ENCODE results near the gene FOXK2.
"Not testable (repeated sequence)": the region's sequence is repeated elsewhere in the genome, so short reads cannot be mapped to it uniquely, and the experiment has no call there.

The FOXK2 gene

DNA sequence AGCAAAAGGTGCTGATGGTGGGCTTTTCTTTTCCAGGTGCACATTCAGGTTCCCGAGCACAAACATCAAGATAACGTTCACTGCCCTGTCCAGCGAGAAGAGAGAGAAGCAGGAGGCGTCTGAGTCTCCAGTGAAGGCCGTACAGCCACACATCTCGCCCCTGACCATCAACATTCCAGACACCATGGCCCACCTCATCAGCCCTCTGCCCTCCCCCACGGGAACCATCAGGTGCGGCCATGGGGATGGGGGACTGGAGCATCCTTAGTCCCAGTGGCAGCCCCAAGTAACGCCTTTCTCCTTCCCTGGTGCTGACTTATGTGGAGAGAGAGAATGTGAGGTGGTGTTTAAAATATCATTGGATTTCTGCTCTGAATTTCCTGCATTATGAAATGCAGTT, 43.8 kb downstream of the FOXK2 start:
- Histone ChIP-seq H3K79me2 (ENCODE audit: insufficient read depth, low read depth) (peaks cover 74% of the 10 kb centered on the region), H3K9ac (no peak overlapping the region), H3K4me1 (ENCODE audit: low read depth, poor library complexity, severe bottlenecking) (no peaks in the 10 kb centered on the region), H4K20me1 (ENCODE audit: insufficient read depth) (peaks cover 31% of the 10 kb centered on the region), H2AFZ (ENCODE audit: low read depth) (no peak overlapping the region), H3K27ac (no peak overlapping the region), H3K36me3 (ENCODE audit: insufficient read depth) (peaks cover 10% of the 10 kb centered on the region; the same call in 1 of the 2 replicates), H3K4me3 (IDR thresholded peaks at IDR 0.05; ENCODE audit: insufficient read depth, low read depth, low read length) (no peak overlapping the region), H3K4me2 (no peak overlapping the region), H3K27me3 (ENCODE audit: insufficient read depth, low read depth) (no peaks in the 10 kb centered on the region)
- TF ChIP-seq, protein P1, sequence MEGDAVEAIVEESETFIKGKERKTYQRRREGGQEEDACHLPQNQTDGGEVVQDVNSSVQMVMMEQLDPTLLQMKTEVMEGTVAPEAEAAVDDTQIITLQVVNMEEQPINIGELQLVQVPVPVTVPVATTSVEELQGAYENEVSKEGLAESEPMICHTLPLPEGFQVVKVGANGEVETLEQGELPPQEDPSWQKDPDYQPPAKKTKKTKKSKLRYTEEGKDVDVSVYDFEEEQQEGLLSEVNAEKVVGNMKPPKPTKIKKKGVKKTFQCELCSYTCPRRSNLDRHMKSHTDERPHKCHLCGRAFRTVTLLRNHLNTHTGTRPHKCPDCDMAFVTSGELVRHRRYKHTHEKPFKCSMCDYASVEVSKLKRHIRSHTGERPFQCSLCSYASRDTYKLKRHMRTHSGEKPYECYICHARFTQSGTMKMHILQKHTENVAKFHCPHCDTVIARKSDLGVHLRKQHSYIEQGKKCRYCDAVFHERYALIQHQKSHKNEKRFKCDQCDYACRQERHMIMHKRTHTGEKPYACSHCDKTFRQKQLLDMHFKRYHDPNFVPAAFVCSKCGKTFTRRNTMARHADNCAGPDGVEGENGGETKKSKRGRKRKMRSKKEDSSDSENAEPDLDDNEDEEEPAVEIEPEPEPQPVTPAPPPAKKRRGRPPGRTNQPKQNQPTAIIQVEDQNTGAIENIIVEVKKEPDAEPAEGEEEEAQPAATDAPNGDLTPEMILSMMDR (conservative IDR thresholded peaks at IDR 0.05; ENCODE audit: low read depth, low read length) = no peak

DNA sequence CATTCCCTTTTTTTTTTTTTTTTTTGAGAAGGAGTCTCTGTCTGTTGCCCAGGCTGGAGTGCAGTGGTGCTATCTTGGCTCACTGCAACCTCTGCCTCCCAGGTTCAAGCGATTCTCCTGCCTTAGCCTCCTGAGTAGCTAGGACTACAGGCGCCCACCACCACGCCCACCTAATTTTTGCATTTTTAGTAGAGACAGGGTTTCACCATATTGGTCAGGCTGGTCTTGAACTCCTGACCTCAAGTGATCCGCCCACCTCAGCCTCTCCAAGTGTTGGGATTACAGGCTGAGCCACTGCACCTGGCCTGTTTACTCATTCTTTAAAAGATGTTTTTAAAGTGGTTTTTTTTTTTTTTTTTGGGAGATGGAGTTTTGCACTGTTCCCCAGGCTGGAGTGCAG, 44.2 kb downstream of the FOXK2 start:
- Histone ChIP-seq H3K79me2 (ENCODE audit: insufficient read depth, low read depth) (peaks cover 74% of the 10 kb centered on the region), H3K36me3 (ENCODE audit: insufficient read depth) (peaks cover 10% of the 10 kb centered on the region; the same call in 1 of the 2 replicates), H4K20me1 (ENCODE audit: insufficient read depth) (peaks cover 31% of the 10 kb centered on the region)
- not testable (repeated sequence) for H3K27ac ChIP-seq; H2AFZ ChIP-seq (ENCODE audit: low read depth); H3K4me3 ChIP-seq (IDR thresholded peaks at IDR 0.05; ENCODE audit: insufficient read depth, low read depth, low read length); H3K27me3 ChIP-seq (ENCODE audit: insufficient read depth, low read depth); H3K4me2 ChIP-seq; H3K4me1 ChIP-seq (ENCODE audit: low read depth, poor library complexity, severe bottlenecking); H3K9ac ChIP-seq

DNA sequence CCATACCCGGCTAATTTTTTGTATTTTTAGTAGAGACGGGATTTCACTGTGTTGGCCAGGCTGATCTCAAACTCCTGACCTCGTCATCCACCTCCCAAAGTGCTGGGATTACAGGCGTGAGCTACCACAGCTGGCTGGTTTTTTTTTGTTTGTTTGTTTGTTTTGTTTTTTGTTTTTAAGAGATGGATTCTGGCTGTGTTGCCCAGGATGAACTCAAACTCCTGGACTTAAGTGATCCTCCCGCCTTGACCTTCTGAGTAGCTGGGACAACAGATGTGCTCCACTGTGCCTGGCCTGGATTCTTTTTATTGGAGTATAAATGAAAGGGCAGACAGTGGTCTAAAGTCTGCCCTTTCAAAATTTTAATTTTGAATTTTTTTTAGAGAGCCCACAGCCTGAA, 44.7 kb downstream of the FOXK2 start:
- no peaks in the 10 kb centered on the region for H3K27me3 ChIP-seq (ENCODE audit: insufficient read depth, low read depth)
- TF ChIP-seq, protein P1 (conservative IDR thresholded peaks at IDR 0.05; ENCODE audit: low read depth, low read length) = no peak
- no peak overlapping the region for H3K9ac ChIP-seq
- H3K4me3 ChIP-seq (IDR thresholded peaks at IDR 0.05; ENCODE audit: insufficient read depth, low read depth, low read length) = no peak overlapping the region
- no peak overlapping the region for H3K27ac ChIP-seq
- H3K36me3 ChIP-seq (ENCODE audit: insufficient read depth) = peaks cover 10% of the 10 kb centered on the region; the same call in 1 of the 2 replicates
- H3K79me2 ChIP-seq (ENCODE audit: insufficient read depth, low read depth) = peaks cover 74% of the 10 kb centered on the region
- no peak overlapping the region for H2AFZ ChIP-seq (ENCODE audit: low read depth)
- peaks cover 29% of the 10 kb centered on the region for H4K20me1 ChIP-seq (ENCODE audit: insufficient read depth)
- no peak overlapping the region for H3K4me2 ChIP-seq
- H3K4me1 ChIP-seq (ENCODE audit: low read depth, poor library complexity, severe bottlenecking) = no peaks in the 10 kb centered on the region

DNA sequence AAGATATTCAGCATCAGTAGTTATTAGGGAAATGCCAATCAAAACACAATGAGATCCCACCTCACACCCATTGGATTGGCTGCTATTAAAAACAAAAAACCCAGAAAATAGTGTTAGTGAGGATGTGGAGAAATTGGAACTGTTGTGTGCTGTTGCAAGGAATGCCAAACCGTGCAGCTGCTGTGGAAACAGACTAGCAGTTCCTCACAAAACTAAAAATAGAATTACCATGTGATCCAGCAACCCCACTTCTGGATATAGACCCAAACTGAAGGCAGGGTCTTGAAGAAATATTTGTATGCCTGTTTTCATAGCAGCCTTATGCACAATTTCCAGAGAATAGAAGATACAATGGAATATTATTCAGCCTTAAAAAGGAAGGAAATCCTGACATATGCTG, 46.0 kb downstream of the FOXK2 start:
- Histone ChIP-seq H3K4me3 (IDR thresholded peaks at IDR 0.05; ENCODE audit: insufficient read depth, low read depth, low read length) (no peak overlapping the region), H3K9ac (no peak overlapping the region), H3K79me2 (ENCODE audit: insufficient read depth, low read depth) (peaks cover 61% of the 10 kb centered on the region), H3K27ac (no peak overlapping the region), H3K36me3 (ENCODE audit: insufficient read depth) (peaks cover 10% of the 10 kb centered on the region; the same call in 1 of the 2 replicates), H4K20me1 (ENCODE audit: insufficient read depth) (peaks cover 20% of the 10 kb centered on the region), H3K4me2 (no peak overlapping the region), H3K27me3 (ENCODE audit: insufficient read depth, low read depth) (no peaks in the 10 kb centered on the region), H3K4me1 (ENCODE audit: low read depth, poor library complexity, severe bottlenecking) (no peaks in the 10 kb centered on the region), H2AFZ (ENCODE audit: low read depth) (no peak overlapping the region)
- TF ChIP-seq, protein P1 (conservative IDR thresholded peaks at IDR 0.05; ENCODE audit: low read depth, low read length) = no peak

DNA sequence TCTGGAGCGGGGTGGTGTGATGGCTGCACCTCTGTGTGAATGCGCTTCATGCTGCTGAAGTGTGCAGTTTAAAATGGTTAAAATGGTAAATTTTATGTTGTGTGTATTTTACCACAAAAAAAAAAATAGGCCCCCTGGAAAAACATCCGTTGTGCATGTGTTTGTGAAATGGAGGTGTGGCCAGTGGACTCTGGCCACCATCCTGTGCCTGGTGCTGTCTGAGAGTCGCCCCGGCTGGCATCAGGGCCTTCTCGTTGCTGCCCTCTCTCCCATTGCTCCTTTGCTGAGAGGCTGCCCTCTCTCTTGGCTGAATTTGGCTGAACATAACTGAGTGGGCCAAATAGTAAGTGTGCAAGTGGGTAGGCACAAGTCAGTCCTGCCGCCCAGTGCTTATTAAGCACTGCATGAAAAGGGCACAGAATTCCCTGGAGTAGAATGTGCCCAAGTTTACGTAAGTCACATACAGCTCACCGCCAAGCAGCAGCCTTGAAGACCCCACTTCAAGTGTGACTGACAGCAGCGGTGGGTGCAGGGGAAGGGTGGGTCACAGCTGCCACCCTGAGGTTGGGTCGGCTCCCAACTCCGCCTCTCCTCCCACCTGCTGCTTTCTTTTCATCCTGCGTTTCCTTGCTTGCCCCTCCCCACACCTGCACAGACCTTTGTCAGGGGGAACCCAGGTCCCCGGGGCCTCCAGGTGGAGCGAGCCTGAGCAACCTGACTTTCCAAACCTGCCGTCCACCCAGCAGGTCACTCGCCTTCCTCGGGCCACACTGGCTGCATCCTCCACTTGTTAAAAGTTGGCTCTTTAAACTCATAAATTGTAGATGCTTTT, 46.8 kb downstream of the FOXK2 start:
- Histone ChIP-seq H2AFZ (ENCODE audit: low read depth) (no peak overlapping the region), H3K79me2 (ENCODE audit: insufficient read depth, low read depth) (peaks cover 53% of the 10 kb centered on the region), H4K20me1 (ENCODE audit: insufficient read depth) (peaks cover 12% of the 10 kb centered on the region), H3K4me2 (no peak overlapping the region), H3K4me1 (ENCODE audit: low read depth, poor library complexity, severe bottlenecking) (no peaks in the 10 kb centered on the region), H3K4me3 (IDR thresholded peaks at IDR 0.05; ENCODE audit: insufficient read depth, low read depth, low read length) (no peak overlapping the region), H3K36me3 (ENCODE audit: insufficient read depth) (peaks cover 11% of the 10 kb centered on the region; the same call in 1 of the 2 replicates), H3K9ac (no peak overlapping the region), H3K27ac (no peak overlapping the region), H3K27me3 (ENCODE audit: insufficient read depth, low read depth) (no peaks in the 10 kb centered on the region)
- TF ChIP-seq, protein P1 (conservative IDR thresholded peaks at IDR 0.05; ENCODE audit: low read depth, low read length) = no peak

Data from KMS-11 (cell line).